Measurements from ENCODE around the gene CNTNAP2. TPM values are rescaled to one million over a fixed set of nuclear protein-coding genes. Genes with fewer than 3 reads are reported as not detected.

The CNTNAP2 gene
- total RNA-seq, 1 donor from 2014 or later, result 0.27 TPM

DNA sequence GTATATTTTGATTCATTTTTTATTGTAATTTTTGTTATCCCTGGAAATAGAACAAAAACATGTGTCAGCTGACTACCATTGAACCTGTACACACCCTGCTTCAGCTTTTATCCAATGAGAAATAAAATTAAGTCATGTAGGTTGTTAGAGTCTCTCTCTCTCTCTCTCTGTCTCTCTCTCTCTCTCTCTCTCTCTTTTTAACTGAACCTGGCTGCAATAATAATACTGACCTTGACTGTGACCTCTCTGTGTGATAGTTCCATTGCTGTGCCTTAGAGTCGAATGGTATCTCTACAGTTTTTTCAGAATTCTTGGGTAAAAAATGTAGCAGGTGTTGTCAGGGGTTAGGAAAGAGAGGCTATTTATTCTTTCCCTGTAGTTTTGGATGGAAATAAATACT lies 637.8 kb downstream of the CNTNAP2 start:
- H3K27me3 Mint-ChIP-seq (ENCODE audit: low read depth), result no peaks in the 10 kb centered on the region
- peaks cover 10% of the 10 kb centered on the region for H3K9me3 Mint-ChIP-seq (ENCODE audit: low read depth)
- H3K36me3 Mint-ChIP-seq (ENCODE audit: low read depth), result no peaks in the 10 kb centered on the region
- H3K27ac Mint-ChIP-seq (ENCODE audit: unreplicated experiment), result no peak overlapping the region
- no peaks in the 10 kb centered on the region for H3K4me1 Mint-ChIP-seq (ENCODE audit: low read depth)
- TF ChIP-seq, protein P1, sequence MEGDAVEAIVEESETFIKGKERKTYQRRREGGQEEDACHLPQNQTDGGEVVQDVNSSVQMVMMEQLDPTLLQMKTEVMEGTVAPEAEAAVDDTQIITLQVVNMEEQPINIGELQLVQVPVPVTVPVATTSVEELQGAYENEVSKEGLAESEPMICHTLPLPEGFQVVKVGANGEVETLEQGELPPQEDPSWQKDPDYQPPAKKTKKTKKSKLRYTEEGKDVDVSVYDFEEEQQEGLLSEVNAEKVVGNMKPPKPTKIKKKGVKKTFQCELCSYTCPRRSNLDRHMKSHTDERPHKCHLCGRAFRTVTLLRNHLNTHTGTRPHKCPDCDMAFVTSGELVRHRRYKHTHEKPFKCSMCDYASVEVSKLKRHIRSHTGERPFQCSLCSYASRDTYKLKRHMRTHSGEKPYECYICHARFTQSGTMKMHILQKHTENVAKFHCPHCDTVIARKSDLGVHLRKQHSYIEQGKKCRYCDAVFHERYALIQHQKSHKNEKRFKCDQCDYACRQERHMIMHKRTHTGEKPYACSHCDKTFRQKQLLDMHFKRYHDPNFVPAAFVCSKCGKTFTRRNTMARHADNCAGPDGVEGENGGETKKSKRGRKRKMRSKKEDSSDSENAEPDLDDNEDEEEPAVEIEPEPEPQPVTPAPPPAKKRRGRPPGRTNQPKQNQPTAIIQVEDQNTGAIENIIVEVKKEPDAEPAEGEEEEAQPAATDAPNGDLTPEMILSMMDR (IDR thresholded peaks at IDR 0.05), result no peak
- DNase-seq (ENCODE audit: low spot score), result no peak
- H3K4me3 Mint-ChIP-seq (ENCODE audit: unreplicated experiment), result no peak overlapping the region

DNA sequence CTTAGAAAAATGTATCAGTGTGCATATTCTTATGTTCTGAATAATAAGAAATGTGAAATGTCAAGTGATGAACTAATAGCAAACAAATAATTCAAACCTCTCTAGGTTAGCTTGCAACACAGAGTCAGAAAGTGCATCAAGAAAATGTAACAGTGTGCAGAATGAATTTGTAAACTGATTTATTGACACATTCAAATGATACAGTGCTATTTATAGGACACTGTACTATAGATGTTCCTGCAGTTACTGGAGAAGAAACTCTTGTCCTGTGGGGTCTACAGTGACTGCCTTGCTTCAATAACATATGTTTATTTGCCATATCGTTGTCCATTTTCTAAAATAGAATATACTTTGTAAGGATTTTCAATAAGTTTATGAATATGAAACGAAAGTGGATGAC lies 639.0 kb downstream of the CNTNAP2 start:
- TF ChIP-seq, protein P1 (IDR thresholded peaks at IDR 0.05), result no peak
- Mint-ChIP-seq H3K27me3 (ENCODE audit: low read depth) (no peaks in the 10 kb centered on the region), H3K4me1 (ENCODE audit: low read depth) (no peaks in the 10 kb centered on the region), H3K9me3 (ENCODE audit: low read depth) (peaks cover 10% of the 10 kb centered on the region), H3K27ac (ENCODE audit: unreplicated experiment) (no peak overlapping the region), H3K36me3 (ENCODE audit: low read depth) (no peaks in the 10 kb centered on the region), H3K4me3 (ENCODE audit: unreplicated experiment) (no peak overlapping the region)
- no peak for DNase-seq (ENCODE audit: low spot score)

DNA sequence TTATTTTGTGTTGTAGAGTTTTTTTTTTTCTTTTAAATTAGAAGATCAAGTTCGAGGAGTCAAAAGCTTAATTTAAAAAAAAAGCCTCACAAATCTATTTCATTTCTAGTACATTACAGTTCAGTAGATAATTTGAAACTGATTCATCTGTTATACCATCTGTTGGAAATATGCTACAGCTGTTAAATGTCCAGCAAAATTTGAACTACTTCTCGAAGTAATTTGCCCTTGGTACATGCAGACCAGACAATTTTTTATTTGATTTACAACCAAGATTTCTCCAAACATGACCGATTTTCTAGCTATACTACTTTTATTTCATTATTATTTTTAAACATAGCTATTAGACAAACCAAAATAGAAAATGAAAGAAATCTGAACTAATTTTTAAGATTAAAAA lies 647.9 kb downstream of the CNTNAP2 start:
- H3K4me3 Mint-ChIP-seq (ENCODE audit: unreplicated experiment), result no peak overlapping the region
- no peaks in the 10 kb centered on the region for H3K36me3 Mint-ChIP-seq (ENCODE audit: low read depth)
- no peak for DNase-seq (ENCODE audit: low spot score)
- no peaks in the 10 kb centered on the region for H3K9me3 Mint-ChIP-seq (ENCODE audit: low read depth)
- H3K27ac Mint-ChIP-seq (ENCODE audit: unreplicated experiment), result no peak overlapping the region
- TF ChIP-seq, protein P1 (IDR thresholded peaks at IDR 0.05), result no peak
- H3K27me3 Mint-ChIP-seq (ENCODE audit: low read depth), result no peaks in the 10 kb centered on the region
- H3K4me1 Mint-ChIP-seq (ENCODE audit: low read depth), result no peaks in the 10 kb centered on the region

DNA sequence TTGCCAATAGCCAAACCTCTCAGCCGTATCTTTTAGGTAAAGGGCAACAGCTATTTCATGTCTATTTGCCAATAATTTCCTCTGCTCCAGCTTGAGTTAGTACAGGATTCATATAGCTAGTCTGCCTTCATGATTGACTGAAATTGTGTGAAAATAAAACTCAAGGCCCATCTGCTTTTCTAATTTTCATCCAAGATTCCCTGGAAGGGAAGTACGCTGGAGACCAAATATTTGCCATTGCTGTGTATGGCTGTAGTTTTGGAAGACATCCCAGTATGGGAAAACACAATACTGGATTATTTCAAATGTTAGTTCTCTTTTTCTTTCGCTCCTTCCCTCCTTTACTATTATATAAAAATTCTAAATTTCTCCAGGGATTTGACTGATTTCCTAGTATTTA lies 652.4 kb downstream of the CNTNAP2 start:
- no peaks in the 10 kb centered on the region for H3K27me3 Mint-ChIP-seq (ENCODE audit: low read depth)
- DNase-seq (ENCODE audit: low spot score), result no peak
- H3K4me1 Mint-ChIP-seq (ENCODE audit: low read depth), result no peaks in the 10 kb centered on the region
- H3K4me3 Mint-ChIP-seq (ENCODE audit: unreplicated experiment), result no peak overlapping the region
- no peaks in the 10 kb centered on the region for H3K36me3 Mint-ChIP-seq (ENCODE audit: low read depth)
- H3K9me3 Mint-ChIP-seq (ENCODE audit: low read depth), result no peaks in the 10 kb centered on the region
- H3K27ac Mint-ChIP-seq (ENCODE audit: unreplicated experiment), result no peak overlapping the region
- TF ChIP-seq, protein P1 (IDR thresholded peaks at IDR 0.05), result no peak

DNA sequence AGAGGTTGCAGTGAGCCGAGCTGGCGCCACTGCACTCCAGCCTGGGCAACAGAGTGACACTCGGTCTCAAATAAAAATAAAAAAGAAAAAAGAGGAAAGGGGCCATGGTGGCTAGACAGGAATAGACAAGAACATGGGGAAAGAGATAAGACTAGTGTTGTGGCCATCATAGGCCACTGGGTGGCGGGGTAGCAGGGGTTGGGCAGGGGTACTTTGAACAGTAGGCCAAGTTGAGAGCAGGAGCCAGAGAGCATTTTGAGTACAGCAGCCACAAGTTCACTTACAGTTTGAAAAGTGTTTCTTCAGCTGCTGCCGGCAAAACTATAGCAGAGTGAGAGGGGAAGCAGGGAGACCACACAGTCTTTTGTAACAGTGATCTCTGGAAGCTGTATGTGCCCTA lies 656.0 kb downstream of the CNTNAP2 start:
- DNase-seq (ENCODE audit: low spot score), result no peak
- Mint-ChIP-seq H3K27me3 (ENCODE audit: low read depth) (no peaks in the 10 kb centered on the region), H3K9me3 (ENCODE audit: low read depth) (no peaks in the 10 kb centered on the region), H3K4me1 (ENCODE audit: low read depth) (no peaks in the 10 kb centered on the region), H3K27ac (ENCODE audit: unreplicated experiment) (no peak overlapping the region), H3K36me3 (ENCODE audit: low read depth) (no peaks in the 10 kb centered on the region), H3K4me3 (ENCODE audit: unreplicated experiment) (no peak overlapping the region)
- TF ChIP-seq, protein P1 (IDR thresholded peaks at IDR 0.05), result peak; percentile 45
